ENCODE data around the gene DAPK2.

DAPK2 gene

DNA sequence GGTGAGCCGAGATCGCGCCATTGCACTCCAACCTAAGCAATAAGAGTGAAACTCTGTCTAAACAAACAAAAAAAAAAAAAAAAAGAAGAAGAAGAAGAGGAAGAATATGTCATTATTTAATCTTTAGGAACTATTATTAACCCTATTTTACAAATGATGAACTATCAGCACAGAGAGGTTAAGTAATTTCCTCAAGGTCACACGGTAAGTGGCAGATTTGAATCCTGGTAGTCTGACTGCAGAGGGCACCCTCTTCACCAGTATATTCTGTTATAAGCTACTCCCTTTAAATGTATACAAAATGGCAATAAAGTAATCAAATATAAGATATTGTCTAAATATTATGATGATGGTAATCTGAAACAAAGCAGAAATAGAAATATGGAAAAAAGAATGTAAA is 135.1 kb downstream of the DAPK2 start:
- DNase-seq (ENCODE audit: low read depth), result no peak
- no peak overlapping the region for H3K4me3 ChIP-seq (replicated peaks; ENCODE audit: low read depth, low read length)
- TF ChIP-seq, protein P1, sequence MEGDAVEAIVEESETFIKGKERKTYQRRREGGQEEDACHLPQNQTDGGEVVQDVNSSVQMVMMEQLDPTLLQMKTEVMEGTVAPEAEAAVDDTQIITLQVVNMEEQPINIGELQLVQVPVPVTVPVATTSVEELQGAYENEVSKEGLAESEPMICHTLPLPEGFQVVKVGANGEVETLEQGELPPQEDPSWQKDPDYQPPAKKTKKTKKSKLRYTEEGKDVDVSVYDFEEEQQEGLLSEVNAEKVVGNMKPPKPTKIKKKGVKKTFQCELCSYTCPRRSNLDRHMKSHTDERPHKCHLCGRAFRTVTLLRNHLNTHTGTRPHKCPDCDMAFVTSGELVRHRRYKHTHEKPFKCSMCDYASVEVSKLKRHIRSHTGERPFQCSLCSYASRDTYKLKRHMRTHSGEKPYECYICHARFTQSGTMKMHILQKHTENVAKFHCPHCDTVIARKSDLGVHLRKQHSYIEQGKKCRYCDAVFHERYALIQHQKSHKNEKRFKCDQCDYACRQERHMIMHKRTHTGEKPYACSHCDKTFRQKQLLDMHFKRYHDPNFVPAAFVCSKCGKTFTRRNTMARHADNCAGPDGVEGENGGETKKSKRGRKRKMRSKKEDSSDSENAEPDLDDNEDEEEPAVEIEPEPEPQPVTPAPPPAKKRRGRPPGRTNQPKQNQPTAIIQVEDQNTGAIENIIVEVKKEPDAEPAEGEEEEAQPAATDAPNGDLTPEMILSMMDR (IDR thresholded peaks at IDR 0.05; ENCODE audit: low read length, missing control alignments), result no peak

DNA sequence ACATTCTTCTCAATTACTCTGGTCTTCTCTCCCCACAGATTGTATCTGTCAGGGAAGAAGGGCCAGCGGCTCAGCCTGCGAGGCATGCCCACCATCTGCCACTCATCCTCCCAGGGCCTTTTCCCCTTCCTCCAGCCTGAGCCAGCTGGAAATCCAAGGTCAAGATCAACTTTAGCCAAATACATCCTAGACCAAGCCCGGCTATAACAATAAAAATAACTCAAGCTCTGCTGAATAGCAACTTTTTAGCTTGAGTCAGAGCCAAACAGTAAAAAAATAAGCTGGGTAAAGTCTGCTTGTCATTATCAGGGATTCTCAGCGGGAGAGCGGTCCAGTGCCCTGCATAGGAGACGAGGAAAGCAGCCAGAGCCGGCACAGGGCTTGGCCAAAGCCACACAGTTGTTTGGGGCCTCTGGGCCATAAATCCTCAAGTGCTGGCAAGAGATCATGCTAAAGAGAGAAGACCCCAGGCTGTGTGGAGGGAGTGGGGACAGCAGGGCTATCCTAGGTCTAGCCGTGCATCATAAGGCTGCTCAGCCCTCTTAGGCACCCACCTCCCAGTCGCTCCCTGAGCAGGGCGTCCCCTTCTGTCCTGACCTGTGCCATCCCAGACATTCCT is 136.4 kb downstream of the DAPK2 start:
- TF ChIP-seq, protein P1 (IDR thresholded peaks at IDR 0.05; ENCODE audit: low read length, missing control alignments), result no peak
- peak; percentile 53 for DNase-seq (ENCODE audit: low read depth)
- no peak overlapping the region for H3K4me3 ChIP-seq (replicated peaks; ENCODE audit: low read depth, low read length)

DNA sequence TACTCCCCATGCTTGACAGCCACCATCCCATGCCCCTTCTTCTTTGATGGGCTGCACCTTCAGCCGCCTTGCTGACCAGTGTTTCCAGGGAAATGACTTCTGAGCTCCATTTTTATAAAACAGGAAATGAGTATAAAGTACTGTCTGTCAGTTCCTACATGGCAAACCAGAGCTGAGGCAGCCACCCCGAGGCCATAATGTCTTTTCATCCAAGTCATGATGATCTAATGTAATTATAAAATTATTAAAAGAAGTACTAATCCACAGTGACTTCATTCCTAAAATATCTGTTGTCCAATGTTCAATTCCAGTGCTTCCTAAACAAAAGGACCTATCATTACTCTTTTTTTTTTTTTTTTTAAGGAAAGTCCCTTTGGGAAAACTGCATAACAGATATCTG is 137.3 kb downstream of the DAPK2 start:
- TF ChIP-seq, protein P1 (IDR thresholded peaks at IDR 0.05; ENCODE audit: low read length, missing control alignments), result no peak
- no peak overlapping the region for H3K4me3 ChIP-seq (replicated peaks; ENCODE audit: low read depth, low read length)
- no peak for DNase-seq (ENCODE audit: low read depth)

DNA sequence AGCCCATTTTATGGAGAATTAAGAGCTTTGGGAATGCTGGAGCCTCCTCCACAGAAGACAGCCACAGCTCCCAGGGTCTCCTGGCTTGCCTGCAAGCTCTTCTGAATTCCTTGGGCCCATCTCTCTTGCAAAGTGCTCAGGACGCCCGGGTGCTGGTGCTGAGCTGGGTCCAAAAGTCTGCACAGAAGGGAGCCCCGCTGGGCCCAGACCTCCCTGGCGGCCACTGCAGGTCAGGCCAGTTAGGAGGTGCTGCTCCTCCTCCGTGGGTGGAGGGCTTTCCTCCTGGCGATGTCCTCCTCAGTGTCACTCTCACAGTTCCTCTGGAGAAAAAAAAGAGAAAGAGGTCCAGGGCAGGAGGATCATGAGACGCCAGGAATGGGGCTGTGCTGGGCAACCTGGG is 138.0 kb downstream of the DAPK2 start:
- TF ChIP-seq, protein P1 (IDR thresholded peaks at IDR 0.05; ENCODE audit: low read length, missing control alignments), result no peak
- no peak for DNase-seq (ENCODE audit: low read depth)
- H3K4me3 ChIP-seq (replicated peaks; ENCODE audit: low read depth, low read length), result no peak overlapping the region

DNA sequence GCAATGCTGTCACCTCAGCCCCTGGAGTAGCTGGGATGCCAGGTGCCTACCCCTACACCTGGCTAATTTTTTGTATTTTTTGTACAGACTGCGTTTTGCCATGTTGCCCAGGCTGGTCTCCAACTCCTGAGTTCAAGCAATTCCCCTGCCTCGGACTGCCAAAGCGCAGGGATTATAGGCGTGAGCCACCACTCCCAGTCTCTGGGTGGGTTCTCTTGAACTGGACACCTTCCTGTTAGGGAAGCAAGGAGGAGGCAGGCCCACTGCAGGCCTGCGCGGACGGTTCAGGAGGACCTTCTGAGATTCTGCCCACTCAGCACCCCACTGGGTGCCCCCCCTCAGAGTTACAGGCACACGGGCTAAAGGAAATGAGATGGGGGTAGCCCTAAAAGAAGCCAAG is 138.8 kb downstream of the DAPK2 start:
- H3K4me3 ChIP-seq (replicated peaks; ENCODE audit: low read depth, low read length), result no peak overlapping the region
- TF ChIP-seq, protein P1 (IDR thresholded peaks at IDR 0.05; ENCODE audit: low read length, missing control alignments), result no peak
- DNase-seq (ENCODE audit: low read depth), result no peak

DNA sequence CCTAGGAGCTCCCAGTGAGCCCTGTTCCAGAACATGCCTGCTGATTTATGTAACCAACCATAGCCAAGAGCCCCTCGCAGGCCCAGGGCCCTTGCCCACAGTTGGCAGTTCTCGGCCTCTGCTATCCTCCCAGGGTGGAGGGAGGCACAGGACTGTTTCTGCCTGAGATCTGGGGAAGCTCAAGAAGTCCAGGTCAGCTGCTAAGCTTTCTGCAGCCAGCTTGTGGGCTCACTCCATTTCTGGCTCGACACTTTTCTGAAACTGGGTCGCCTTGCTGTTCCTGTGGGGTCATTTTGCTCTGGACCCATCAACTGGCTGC is 140.1 kb downstream of the DAPK2 start:
- H3K4me3 ChIP-seq (replicated peaks; ENCODE audit: low read depth, low read length), result no peak overlapping the region
- TF ChIP-seq, protein P1 (IDR thresholded peaks at IDR 0.05; ENCODE audit: low read length, missing control alignments), result no peak
- DNase-seq (ENCODE audit: low read depth), result no peak

DNA sequence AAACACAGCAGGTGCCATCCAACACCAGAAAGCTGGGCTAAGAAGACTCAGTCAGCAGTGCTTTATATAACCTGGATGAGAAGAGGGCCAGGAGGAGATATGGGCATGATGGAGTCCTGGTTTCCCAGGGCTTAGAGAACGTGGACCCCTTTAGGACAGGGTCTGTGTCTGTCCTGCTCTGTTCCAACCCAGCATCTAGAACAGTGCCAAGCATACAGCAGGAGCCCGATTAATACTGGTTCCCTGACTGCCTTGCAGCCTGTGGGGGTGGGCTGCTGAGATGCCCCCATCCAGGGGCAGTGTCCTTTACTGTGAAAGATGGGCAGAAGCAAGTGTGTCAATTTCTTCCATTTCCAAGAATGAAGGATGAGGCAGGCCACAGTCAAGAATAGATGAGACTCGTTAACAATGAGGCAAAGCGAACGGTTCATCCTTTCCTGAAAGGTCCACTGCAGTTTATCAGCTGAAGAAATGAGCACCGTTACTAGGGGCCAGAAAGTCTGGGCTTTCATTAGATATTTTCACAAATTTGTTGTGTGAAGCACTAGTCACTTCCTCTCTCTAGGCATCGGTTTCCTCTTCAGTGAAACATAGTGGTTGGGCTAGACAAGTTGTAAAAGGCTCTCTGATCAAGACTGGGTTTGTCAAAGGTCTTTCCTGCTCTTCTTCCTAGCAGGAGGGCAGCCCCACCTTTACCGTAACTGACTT is 140.6 kb downstream of the DAPK2 start:
- no peak overlapping the region for H3K4me3 ChIP-seq (replicated peaks; ENCODE audit: low read depth, low read length)
- TF ChIP-seq, protein P1 (IDR thresholded peaks at IDR 0.05; ENCODE audit: low read length, missing control alignments), result no peak
- DNase-seq (ENCODE audit: low read depth), result peak; percentile 28
